Measurements from ENCODE around the gene UNK. TPM values are rescaled to one million over a fixed set of nuclear protein-coding genes. Genes with fewer than 3 reads are reported as not detected.
A peak's percentile ranks its signal among the peaks of the same experiment; 100 is the strongest.

Gene UNK
- total and polyA plus RNA-seq, 10 donors: 19.0 to 53.8 (median 46.2) TPM

- H3K9me3 ChIP-seq: no peaks in the 10 kb centered on the region
- H3K36me3 ChIP-seq: peaks cover 0 to 88% (median 10%) of the 10 kb centered on the region in 6 donors
- intact Hi-C loops (cut with DNase I; ENCODE audit: low total_unique reads): no loop called here
- H3K27ac ChIP-seq: no peak overlapping the region
- H3K4me3 ChIP-seq: no peak overlapping the region
- 76 to 87% (median 81%) methylated on average over 13 to 17 of the region's 17 CpGs for WGBS, 5 donors
- TF ChIP-seq CTCF (IDR thresholded peaks at IDR 0.05 in 8 of 11, conservative IDR thresholded peaks at IDR 0.05 in 3 of 11) (no peak), POLR2AphosphoS5 (IDR thresholded peaks at IDR 0.05) (no peak), POLR2A (IDR thresholded peaks at IDR 0.05) (no peak)
- DNase-seq: no peak
- H3K4me1 ChIP-seq: peaks cover 0 to 37% (median 7%) of the 10 kb centered on the region in 6 donors
- H3K27me3 ChIP-seq (replicated peaks in 1 of 7): no peaks in the 10 kb centered on the region
Measured at GRCh38 chr17:75740631-75741077, 44.0 kb upstream of the UNK start.

GRCh38 chr17:75742337-75742736 lies 42.3 kb upstream of the UNK start:
- H3K4me1 ChIP-seq: peaks cover 0 to 31% (median 9%) of the 10 kb centered on the region in 6 donors
- TF ChIP-seq POLR2A (IDR thresholded peaks at IDR 0.05) (no peak), POLR2AphosphoS5 (IDR thresholded peaks at IDR 0.05) (peak in 2 of 3 donors; percentile 10 to 55), CTCF (IDR thresholded peaks at IDR 0.05 in 8 of 11, conservative IDR thresholded peaks at IDR 0.05 in 3 of 11) (no peak)
- H3K27ac ChIP-seq: no peak overlapping the region
- no peaks in the 10 kb centered on the region for H3K27me3 ChIP-seq (replicated peaks in 1 of 7)
- intact Hi-C loops (cut with DNase I; ENCODE audit: low total_unique reads): no loop called here
- H3K9me3 ChIP-seq: no peaks in the 10 kb centered on the region
- no peak overlapping the region for H3K4me3 ChIP-seq
- WGBS, 5 donors: 86 to 94% (median 88%) methylated on average over 15 to 25 of the region's 25 CpGs
- DNase-seq: no peak
- peaks cover 0 to 71% (median 2%) of the 10 kb centered on the region in 6 donors for H3K36me3 ChIP-seq

- Histone ChIP-seq H3K36me3 (peaks cover 0 to 60% (median 2%) of the 10 kb centered on the region in 6 donors), H3K4me3 (no peak overlapping the region), H3K27ac (no peak overlapping the region), H3K27me3 (replicated peaks in 1 of 7) (no peaks in the 10 kb centered on the region), H3K9me3 (no peaks in the 10 kb centered on the region), H3K4me1 (peaks cover 4 to 31% (median 19%) of the 10 kb centered on the region in 6 donors)
- peak; percentile 57 for DNase-seq
- intact Hi-C loops (cut with DNase I; ENCODE audit: low total_unique reads): no loop called here
- TF ChIP-seq POLR2AphosphoS5 (IDR thresholded peaks at IDR 0.05): peak in 2 of 3 donors; percentile 15 to 39
- no peak for TF ChIP-seq POLR2A (IDR thresholded peaks at IDR 0.05)
- WGBS, 5 donors: 86 to 95% (median 92%) methylated on average over 11 to 25 of the region's 25 CpGs
Measured at GRCh38 chr17:75743625-75744206, 40.9 kb upstream of the UNK start.

GRCh38 chr17:75748706-75749105 lies 35.9 kb upstream of the UNK start:
- Histone ChIP-seq H3K27me3 (replicated peaks in 1 of 7) (no peaks in the 10 kb centered on the region), H3K4me1 (peaks cover 11 to 55% (median 41%) of the 10 kb centered on the region in 6 donors), H3K9me3 (no peaks in the 10 kb centered on the region), H3K4me3 (no peak overlapping the region), H3K27ac (peak overlapping the region in 4 of 8 donors; percentile 62 to 75 (median 68)), H3K36me3 (peaks cover 0 to 64% (median 5%) of the 10 kb centered on the region in 6 donors)
- no peak for DNase-seq
- intact Hi-C loops (cut with DNase I; ENCODE audit: low total_unique reads): loop anchor here (2.0 kb wide), 2 partner anchors 70 to 116 kb away; partner anchors contain the start of gene SMIM5
- 68 to 85% (median 80%) methylated on average over 7 to 9 of the region's 9 CpGs for WGBS, 5 donors
- TF ChIP-seq POLR2AphosphoS5 (IDR thresholded peaks at IDR 0.05): peak in 2 of 3 donors; percentile 27 to 36
- no peak for TF ChIP-seq CTCF (IDR thresholded peaks at IDR 0.05 in 8 of 11, conservative IDR thresholded peaks at IDR 0.05 in 3 of 11)

All from spleen (tissue), 11 donors.